ENCODE data around the gene GSG1.
A peak's percentile ranks its signal among the peaks of the same experiment; 100 is the strongest.
"Not testable (repeated sequence)": the region's sequence is repeated elsewhere in the genome, so short reads cannot be mapped to it uniquely, and the experiment has no call there.

GSG1 gene

DNA sequence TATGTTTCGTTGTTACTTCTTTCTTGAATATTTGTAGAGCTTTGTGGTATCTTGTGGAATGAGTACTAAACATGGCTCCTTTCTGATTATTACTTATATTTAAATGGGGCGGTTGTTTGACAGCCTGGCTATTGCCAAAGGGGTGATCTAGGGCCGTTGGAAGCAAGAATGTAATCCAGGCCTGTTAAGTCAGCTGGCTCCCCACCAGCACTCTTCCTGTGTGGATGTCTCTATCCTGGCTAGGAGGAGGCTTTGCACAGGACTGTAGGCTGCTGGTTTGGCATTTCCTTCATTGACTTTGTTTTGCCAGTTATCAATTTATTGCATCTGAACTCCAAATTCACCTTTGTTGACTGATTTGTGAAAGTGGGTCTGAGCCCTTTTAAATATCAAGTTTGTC lies 53.7 kb downstream of the GSG1 start:
- DNase-seq = no peak

DNA sequence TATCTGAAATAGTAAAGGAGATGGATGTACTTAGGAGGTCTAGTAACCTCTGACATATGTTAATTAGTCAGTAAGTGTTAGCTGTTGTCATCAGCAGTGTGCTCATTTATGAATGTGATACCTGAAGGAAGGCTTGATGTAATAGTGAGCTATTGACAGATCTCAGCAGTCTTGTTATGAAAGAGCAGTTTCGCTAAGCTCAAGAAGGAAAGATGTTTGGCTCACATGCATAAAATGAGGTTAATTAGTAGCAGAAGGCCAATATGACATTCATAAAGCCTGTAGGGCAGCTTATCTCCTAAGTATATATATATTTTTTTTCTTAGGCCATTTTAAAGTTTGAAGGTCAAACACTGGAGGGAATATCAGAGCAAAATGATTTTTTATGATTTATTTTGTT lies 56.5 kb downstream of the GSG1 start:
- DNase-seq = no peak

DNA sequence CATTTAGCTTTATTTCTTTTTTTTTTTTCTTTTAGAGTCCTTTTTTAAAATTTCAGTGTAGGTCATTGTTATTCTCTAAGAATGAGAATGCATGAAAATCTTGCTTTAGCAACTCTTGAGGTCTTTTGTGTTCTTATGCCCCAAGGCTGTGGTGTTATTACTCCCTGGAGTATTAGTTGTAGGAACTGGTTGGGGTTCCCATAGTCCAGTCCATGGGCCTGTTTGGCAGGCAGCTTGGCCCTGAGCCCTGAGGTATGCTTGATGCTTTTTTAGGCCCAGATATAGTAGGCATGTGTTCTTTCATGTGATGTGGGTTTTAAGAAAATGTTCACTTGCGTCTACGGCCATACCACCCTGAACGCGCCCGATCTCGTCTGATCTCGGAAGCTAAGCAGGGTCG lies 57.7 kb downstream of the GSG1 start:
- no peak for DNase-seq

DNA sequence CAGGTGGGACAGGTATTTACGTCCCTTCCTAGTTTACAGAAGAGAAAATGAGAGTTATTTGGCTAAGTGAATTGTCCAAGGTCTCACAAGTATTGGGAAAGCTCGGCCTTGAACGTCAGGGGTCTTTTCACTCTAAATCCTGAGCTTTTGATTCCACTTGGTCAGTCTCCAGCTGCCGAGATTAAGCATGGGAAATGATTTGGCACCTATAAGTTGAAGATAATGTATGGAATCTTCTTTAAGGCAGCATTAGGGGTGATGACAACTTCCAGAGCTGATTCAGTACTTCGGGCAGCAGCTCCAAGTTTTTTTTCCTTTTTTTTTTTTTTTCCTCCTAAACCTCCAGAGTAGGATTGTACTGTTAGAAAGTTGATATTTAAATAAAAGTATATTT lies 58.6 kb downstream of the GSG1 start:
- no peak for DNase-seq

DNA sequence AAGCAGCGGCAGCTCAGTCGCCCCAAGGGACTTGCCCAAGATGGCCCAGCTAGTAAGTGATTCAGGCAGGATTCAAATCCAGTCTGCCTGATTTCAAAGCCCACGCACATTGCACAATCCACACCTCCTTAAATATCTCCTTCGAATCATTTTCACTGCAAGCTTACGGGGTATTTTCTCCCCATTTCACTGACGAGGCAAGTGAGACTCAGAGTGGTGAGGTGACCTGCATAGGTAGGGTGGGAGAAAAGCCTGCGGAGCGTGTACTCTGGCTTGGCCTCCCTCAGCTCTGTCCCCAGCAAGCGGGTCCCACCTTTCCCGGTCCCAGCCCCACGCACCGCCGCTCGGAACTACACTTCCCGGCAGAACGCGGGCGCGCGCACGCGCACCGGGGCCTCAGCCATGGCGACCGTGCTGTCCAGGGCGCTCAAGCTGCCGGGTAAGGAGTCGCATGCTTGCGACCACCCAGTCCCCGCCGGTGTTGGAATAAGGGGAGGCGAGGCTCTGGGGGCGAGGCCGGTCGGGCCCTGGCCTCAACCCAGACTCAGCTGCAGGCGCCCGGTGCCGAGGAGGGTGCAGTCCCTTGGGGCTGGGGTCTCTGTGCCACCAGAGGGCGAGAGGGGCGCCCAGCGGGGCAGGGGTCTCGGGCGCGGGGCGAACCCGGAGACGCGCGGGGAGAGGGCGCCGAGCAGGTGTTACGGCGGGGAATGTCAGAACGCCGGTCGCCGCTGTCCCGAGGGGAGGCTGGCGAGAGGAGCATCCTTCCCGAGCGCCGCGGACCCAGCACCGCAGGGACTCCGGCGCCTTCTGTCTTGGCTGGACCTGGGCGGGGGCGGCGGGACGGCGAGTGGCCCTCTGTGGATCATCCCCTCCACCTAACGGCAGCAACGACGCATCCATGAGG lies 59.2 kb downstream of the GSG1 start, which contains the start of gene FAM234B:
FAM234B (plus strand) TSS at position 380 of the 904 bp plus-strand sequence; CDS start at position 403, 23 bp downstream.
- peak; percentile 76 for DNase-seq

DNA sequence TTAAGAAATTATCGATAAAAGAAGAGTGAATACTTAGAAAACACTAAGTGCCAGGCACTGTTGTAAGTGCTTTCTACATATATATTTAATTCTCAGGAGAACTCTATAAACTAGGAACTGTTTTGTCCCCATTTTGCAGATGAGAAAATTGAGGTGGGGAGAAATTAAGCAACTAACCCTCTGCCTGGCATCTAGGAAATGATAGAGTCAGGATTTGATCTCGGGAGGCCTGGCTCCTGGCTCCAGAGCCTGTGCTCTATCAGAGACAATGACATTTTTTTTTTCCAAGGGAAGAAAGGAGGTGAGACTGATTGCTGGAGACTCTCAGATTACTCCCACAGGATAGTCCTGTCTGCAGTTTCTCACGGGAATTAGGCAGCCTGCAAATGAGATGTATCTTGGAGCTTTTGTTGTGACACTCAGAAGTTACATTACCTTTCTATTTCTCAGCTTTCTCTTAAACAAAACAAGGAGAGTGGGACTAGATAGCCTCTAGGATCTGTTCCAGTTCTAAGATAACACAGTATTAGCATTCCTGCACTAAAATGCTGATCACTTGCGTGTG lies 60.7 kb downstream of the GSG1 start:
- DNase-seq = no peak

DNA sequence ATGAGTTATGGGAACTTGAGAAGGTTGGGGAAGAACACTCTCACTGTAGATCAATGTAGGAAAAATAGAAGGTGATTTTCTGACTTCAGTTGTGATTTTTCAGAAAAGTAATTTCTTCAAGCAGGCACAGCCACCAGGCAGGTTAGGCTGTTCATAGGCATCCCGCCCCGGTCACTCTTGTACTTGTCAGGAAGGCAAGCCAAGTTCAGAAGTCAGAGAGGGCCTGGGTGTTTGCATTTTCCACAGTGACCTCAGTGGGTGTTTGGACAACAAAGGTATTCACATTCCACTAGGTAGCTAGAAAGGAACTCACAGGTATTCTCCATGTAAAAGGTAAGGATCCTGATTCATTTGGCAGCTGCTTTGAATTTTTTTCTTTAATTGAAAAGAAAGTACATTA lies 62.2 kb downstream of the GSG1 start:
- DNase-seq = no peak

DNA sequence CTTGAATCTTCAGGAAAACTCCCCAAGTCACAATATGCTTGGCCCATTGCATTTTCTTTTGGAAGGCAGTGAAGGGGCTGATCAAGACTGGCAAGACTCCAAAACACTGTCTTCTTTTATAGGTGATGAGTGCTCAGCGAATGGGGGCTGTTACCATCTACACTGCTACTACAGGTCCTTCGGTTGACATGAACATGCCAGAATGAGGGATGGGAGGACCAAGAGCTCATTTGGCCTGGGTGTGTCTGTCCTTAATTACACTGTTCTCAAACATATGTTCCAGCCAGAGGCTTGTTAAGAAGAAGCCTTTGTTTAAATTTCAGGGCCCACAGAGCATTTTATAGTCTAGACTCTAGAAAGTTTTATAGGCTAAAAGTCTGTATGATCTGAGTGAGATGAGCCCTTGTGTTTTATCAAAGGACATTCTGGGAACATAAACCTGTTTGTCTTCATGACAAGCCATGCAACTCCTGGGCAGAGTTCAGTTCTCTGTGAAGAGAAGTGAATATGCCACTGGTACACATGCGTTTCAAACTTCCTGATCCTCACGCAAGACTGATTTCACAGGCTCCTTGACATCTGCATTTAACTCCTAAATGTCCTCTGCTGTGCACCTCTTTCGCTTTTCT lies 64.0 kb downstream of the GSG1 start:
- no peak for DNase-seq

DNA sequence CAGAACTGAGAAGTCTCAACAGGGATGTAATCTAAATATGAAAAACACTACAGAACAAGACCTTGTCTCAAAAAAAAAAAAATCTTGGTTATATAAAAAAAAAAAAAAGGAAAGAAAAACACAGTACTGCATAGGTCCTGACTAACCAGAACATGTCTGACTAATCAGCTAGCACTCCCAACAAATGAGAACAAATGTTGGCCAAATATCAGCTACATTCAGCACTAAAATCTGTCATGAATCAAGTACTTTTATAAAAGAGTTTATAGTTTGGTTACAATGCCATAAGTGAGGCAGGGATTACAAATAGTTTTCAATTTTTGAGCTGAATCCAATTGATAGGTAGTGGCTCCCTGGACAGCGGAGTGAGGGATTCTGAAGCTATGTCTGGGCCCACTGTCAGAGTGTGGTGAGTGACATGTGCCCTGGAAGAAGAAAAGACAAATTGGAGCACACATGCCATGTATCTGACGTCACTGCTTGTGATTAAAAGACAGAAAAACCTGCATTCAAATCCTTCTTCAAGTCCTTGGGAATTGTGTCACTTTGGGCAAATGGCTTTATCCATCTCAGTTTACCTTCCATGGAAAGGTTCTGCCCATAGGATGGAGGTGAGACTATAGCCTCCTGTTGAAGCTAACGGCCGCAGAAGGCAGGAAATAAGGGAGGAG lies 64.8 kb downstream of the GSG1 start:
- no peak for DNase-seq

DNA sequence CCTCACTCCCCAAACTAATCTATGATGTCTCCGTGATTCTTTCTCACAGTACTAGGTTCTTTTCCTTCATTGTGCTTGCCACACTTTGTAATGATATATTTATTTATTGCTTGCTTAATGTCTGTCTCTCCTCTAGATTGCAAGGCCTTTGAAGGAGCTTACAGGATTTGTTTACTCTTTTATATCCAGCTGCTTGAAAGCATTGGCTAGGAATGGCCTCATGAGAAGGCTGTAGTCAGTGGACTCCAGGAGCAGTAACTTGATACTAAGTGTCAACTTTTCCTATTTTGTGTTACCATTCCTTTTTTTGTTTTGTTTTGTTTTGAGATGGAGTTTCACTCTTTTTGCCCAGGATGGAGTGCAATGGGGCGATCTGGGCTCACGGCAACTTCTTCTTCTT lies 66.6 kb downstream of the GSG1 start:
- DNase-seq = no peak

DNA sequence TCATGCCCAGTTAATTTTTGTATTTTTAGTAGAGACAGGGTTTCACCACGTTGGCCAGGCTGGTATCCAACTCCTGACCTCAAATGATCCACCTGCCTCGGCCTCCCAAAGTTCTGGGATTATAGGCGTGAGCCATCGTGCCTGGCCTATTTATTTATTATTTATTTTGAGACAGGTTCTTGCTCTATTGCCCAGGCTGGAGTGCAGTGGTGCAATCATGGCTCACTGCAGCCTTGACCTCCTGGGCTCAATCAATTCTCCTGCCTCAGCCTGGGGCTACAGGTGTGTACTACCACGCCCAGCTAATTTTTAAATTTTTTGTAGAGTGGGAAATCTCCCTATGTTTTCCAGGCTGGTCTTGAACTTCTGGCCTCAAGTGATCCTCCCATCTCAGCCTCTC lies 68.1 kb downstream of the GSG1 start:
- not testable (repeated sequence) for DNase-seq
